ENCODE results near the gene TIGD4. TPM values are rescaled to one million over a fixed set of nuclear protein-coding genes. Genes with fewer than 3 reads are reported as not detected.

Gene TIGD4
- total and polyA plus RNA-seq, 4 donors, result 0.02 to 0.42 (median 0.23) TPM

GRCh38 chr4:152795891-152796290 is 16.4 kb upstream of the TIGD4 start:
- no peak overlapping the region for H3K4me3 ChIP-seq (ENCODE audit: low read depth in 1 of 3, low read length in 3 of 3)
- no peak overlapping the region for H3K27ac ChIP-seq (ENCODE audit: low read depth in 1 of 2, low read length in 2 of 2)
- H3K9me3 ChIP-seq (ENCODE audit: control insufficient read depth in 4 of 4, low read length in 3 of 4), result no peaks in the 10 kb centered on the region
- TF ChIP-seq, protein P1, sequence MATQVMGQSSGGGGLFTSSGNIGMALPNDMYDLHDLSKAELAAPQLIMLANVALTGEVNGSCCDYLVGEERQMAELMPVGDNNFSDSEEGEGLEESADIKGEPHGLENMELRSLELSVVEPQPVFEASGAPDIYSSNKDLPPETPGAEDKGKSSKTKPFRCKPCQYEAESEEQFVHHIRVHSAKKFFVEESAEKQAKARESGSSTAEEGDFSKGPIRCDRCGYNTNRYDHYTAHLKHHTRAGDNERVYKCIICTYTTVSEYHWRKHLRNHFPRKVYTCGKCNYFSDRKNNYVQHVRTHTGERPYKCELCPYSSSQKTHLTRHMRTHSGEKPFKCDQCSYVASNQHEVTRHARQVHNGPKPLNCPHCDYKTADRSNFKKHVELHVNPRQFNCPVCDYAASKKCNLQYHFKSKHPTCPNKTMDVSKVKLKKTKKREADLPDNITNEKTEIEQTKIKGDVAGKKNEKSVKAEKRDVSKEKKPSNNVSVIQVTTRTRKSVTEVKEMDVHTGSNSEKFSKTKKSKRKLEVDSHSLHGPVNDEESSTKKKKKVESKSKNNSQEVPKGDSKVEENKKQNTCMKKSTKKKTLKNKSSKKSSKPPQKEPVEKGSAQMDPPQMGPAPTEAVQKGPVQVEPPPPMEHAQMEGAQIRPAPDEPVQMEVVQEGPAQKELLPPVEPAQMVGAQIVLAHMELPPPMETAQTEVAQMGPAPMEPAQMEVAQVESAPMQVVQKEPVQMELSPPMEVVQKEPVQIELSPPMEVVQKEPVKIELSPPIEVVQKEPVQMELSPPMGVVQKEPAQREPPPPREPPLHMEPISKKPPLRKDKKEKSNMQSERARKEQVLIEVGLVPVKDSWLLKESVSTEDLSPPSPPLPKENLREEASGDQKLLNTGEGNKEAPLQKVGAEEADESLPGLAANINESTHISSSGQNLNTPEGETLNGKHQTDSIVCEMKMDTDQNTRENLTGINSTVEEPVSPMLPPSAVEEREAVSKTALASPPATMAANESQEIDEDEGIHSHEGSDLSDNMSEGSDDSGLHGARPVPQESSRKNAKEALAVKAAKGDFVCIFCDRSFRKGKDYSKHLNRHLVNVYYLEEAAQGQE (IDR thresholded peaks at IDR 0.05), result no peak
- TF ChIP-seq GABPA (IDR thresholded peaks at IDR 0.05 in 1 of 2, conservative IDR thresholded peaks at IDR 0.05 in 1 of 2) (no peak), RXRA (IDR thresholded peaks at IDR 0.05) (no peak), TAF1 (conservative IDR thresholded peaks at IDR 0.05) (no peak), JUND (IDR thresholded peaks at IDR 0.05) (no peak), FOXA1 (IDR thresholded peaks at IDR 0.05) (no peak), YY1 (IDR thresholded peaks at IDR 0.05) (no peak), RAD21 (IDR thresholded peaks at IDR 0.05) (no peak), HNF4G (IDR thresholded peaks at IDR 0.05) (no peak)
- TF ChIP-seq, protein P2, sequence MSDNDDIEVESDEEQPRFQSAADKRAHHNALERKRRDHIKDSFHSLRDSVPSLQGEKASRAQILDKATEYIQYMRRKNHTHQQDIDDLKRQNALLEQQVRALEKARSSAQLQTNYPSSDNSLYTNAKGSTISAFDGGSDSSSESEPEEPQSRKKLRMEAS (IDR thresholded peaks at IDR 0.05), result no peak
- no peak overlapping the region for H3K9ac ChIP-seq (ENCODE audit: low read depth in 1 of 2, low read length in 2 of 2)
- 98% methylated on average over 3 of the region's 3 CpGs for WGBS
- no peak for DNase-seq (ENCODE audit: low spot score)
- H3K36me3 ChIP-seq (ENCODE audit: control insufficient read depth in 4 of 4, insufficient read depth in 3 of 4, low read depth in 1 of 4, low read length in 3 of 4), result no peaks in the 10 kb centered on the region
- no peaks in the 10 kb centered on the region for H3K4me1 ChIP-seq (ENCODE audit: control insufficient read depth in 4 of 4, insufficient read depth in 4 of 4, low read length in 3 of 4)
- H3K27me3 ChIP-seq (ENCODE audit: control insufficient read depth in 4 of 4, insufficient read depth in 4 of 4, low read length in 3 of 4), result no peaks in the 10 kb centered on the region

GRCh38 chr4:152786627-152787026 is 7.1 kb upstream of the TIGD4 start:
- TF ChIP-seq SP1 (IDR thresholded peaks at IDR 0.05) (no peak), FOXA2 (IDR thresholded peaks at IDR 0.05) (no peak), EGR1 (IDR thresholded peaks at IDR 0.05; ENCODE audit: low read depth in 2 of 2) (no peak), ZBTB33 (IDR thresholded peaks at IDR 0.05) (no peak), YY1 (IDR thresholded peaks at IDR 0.05) (no peak), FOXA1 (IDR thresholded peaks at IDR 0.05) (no peak), TAF1 (conservative IDR thresholded peaks at IDR 0.05) (no peak), GABPA (IDR thresholded peaks at IDR 0.05 in 1 of 2, conservative IDR thresholded peaks at IDR 0.05 in 1 of 2) (no peak), HNF4A (conservative IDR thresholded peaks at IDR 0.05) (no peak), RXRA (IDR thresholded peaks at IDR 0.05) (no peak), RAD21 (IDR thresholded peaks at IDR 0.05) (no peak), HNF4G (IDR thresholded peaks at IDR 0.05) (no peak), CTCF (IDR thresholded peaks at IDR 0.05; ENCODE audit: low read depth, low read length, missing input control) (no peak), NR2F2 (IDR thresholded peaks at IDR 0.05) (no peak), JUND (IDR thresholded peaks at IDR 0.05) (no peak)
- TF ChIP-seq, protein P2 (IDR thresholded peaks at IDR 0.05), result no peak
- TF ChIP-seq, protein P1 (IDR thresholded peaks at IDR 0.05), result no peak
- TF ChIP-seq, protein P3, sequence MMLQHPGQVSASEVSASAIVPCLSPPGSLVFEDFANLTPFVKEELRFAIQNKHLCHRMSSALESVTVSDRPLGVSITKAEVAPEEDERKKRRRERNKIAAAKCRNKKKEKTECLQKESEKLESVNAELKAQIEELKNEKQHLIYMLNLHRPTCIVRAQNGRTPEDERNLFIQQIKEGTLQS (IDR thresholded peaks at IDR 0.05), result no peak
- Histone ChIP-seq H3K27me3 (ENCODE audit: control insufficient read depth in 4 of 4, insufficient read depth in 4 of 4, low read length in 3 of 4) (no peaks in the 10 kb centered on the region), H3K4me3 (ENCODE audit: low read depth in 1 of 3, low read length in 3 of 3) (no peak overlapping the region), H3K36me3 (ENCODE audit: control insufficient read depth in 4 of 4, insufficient read depth in 3 of 4, low read depth in 1 of 4, low read length in 3 of 4) (peaks cover 0 to 3% (median 0%) of the 10 kb centered on the region in 4 donors), H3K9me3 (ENCODE audit: control insufficient read depth in 4 of 4, low read length in 3 of 4) (no peaks in the 10 kb centered on the region), H3K27ac (ENCODE audit: low read depth in 1 of 2, low read length in 2 of 2) (no peak overlapping the region), H3K9ac (ENCODE audit: low read depth in 1 of 2, low read length in 2 of 2) (no peak overlapping the region), H3K4me1 (ENCODE audit: control insufficient read depth in 4 of 4, insufficient read depth in 4 of 4, low read length in 3 of 4) (peaks cover 8 to 22% (median 15%) of the 10 kb centered on the region in 4 donors)
- WGBS, result 97% methylated on average over 1 of the region's 1 CpG
- no peak for DNase-seq (ENCODE audit: low spot score)
